CD4-positive, CD25-positive, alpha-beta regulatory T cell (primary cell): ENCODE results near the gene MUC6. TPM values are rescaled to one million over a fixed set of nuclear protein-coding genes. Genes with fewer than 3 reads are reported as not detected.

Experiments
- ATAC-seq, 2 donors: fragments of 150-1000 bp; cut with Tn5 transposase; one replicate each; pipeline ENCODE4 v1.10.0; 2021; ENCODE audit warnings: low read depth in 2 of 2, moderate number of reproducible peaks in 2 of 2, moderate library complexity in 1 of 2
- DNase-seq, 3 donors: peaks; one replicate each; pipeline versions ENCODE4 v3.0.0 to v3.0.0-alpha.2; 2012 to 2022; ENCODE audit warnings: mixed read lengths in 1 of 3
- H3K27ac ChIP-seq: one replicate; pipeline ENCODE4 v1.7.0; 2013; ENCODE audit warnings: mild to moderate bottlenecking, low read length; ENCODE audit not compliant: insufficient read depth, poor library complexity, severe bottlenecking
- H3K27me3 ChIP-seq: one replicate; pipeline ENCODE4 v1.7.0; 2013; ENCODE audit warnings: low read length; ENCODE audit not compliant: control insufficient read depth, insufficient read depth
- H3K36me3 ChIP-seq: one replicate; pipeline ENCODE4 v1.7.0; 2013; ENCODE audit warnings: mild to moderate bottlenecking, low read length, moderate library complexity; ENCODE audit not compliant: control insufficient read depth, insufficient read depth
- H3K4me1 ChIP-seq: 2 replicates; pipeline ENCODE4 v1.7.0; 2013; ENCODE audit warnings: mild to moderate bottlenecking, low read length; ENCODE audit not compliant: insufficient read depth, control insufficient read depth, poor library complexity, severe bottlenecking
- H3K4me3 ChIP-seq: one replicate; pipeline ENCODE4 v1.7.0; 2013; ENCODE audit warnings: low read depth, mild to moderate bottlenecking, low read length, moderate library complexity
- H3K9me3 ChIP-seq, 2 experiments: 1 replicate in 1 of 2; 2 replicates in 1 of 2; pipeline ENCODE4 v1.7.0; 2013; ENCODE audit warnings: low read length in 2 of 2, mild to moderate bottlenecking in 1 of 2, moderate library complexity in 1 of 2; ENCODE audit not compliant: control insufficient read depth in 2 of 2
- H3K27ac Mint-ChIP-seq, 3 donors: one replicate each; pipeline ENCODE4 v1.8.0; 2020 to 2022; ENCODE audit warnings: mild to moderate bottlenecking in 3 of 3, mixed read lengths in 3 of 3, moderate library complexity in 2 of 3
- H3K27me3 Mint-ChIP-seq: one replicate; pipeline ENCODE4 v1.8.0; 2022; ENCODE audit warnings: mild to moderate bottlenecking, mixed read lengths
- H3K36me3 Mint-ChIP-seq: one replicate; pipeline ENCODE4 v1.8.0; 2020; ENCODE audit warnings: mixed read lengths
- H3K4me1 Mint-ChIP-seq, 4 donors: one replicate each; pipeline ENCODE4 v1.8.0; 2020 to 2022; ENCODE audit warnings: mixed read lengths in 4 of 4, mild to moderate bottlenecking in 1 of 4
- H3K4me3 Mint-ChIP-seq, 4 donors: one replicate each; pipeline ENCODE4 v1.8.0; 2020 to 2022; ENCODE audit warnings: mild to moderate bottlenecking in 4 of 4, mixed read lengths in 4 of 4, moderate library complexity in 3 of 4
- H3K9me3 Mint-ChIP-seq, 7 donors: one replicate each; pipeline ENCODE4 v1.8.0; 2020 to 2022; ENCODE audit warnings: mixed read lengths in 7 of 7, mild to moderate bottlenecking in 3 of 7, moderate library complexity in 2 of 7
- polyA plus RNA-seq, 4 donors: library from polyadenylated mRNA; unstranded; fragments of 300-500 nt; fragmentation: Illumina TruSeq; gene quantifications; one replicate each; pipeline ENCODE4 v1.2.3, GENCODE V29; 2021
- total RNA-seq: library from RNA; stranded (reverse); gene quantifications from one replicate; pipeline ENCODE4 v1.2.3, GENCODE V29; 2022

The MUC6 gene
- total and polyA plus RNA-seq, 5 donors from 2014 or later, result 0.23 TPM; not detected in 4

DNA sequence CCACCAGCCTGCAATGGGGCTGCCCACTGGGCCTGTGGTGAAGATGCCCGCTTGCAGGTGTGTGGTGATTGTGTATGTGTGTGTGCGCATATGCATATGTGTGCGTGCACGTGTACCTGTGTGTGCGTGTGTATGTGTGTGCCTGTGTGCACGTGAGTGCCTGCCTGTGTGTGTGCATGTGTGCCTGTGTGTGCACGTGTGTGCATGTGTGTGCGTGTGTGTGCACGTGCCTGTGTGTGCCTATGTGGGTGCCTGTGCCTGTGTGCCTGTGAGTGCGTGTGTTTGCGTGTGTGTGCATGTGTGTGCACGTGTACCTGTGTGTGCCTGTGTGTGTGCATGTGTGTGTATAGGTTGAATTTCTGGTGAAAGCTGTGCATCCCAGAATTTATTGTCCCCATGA, 2.4 kb upstream of the MUC6 start:
- ATAC-seq (no peak), DNase-seq (no peak)
- no peaks in the 10 kb centered on the region for H3K4me1 Mint-ChIP-seq
- no peak overlapping the region for H3K4me3 Mint-ChIP-seq
- no peaks in the 10 kb centered on the region for H3K36me3 Mint-ChIP-seq
- Histone ChIP-seq H3K4me1 (no peaks in the 10 kb centered on the region), H3K27ac (no peak overlapping the region), H3K4me3 (no peak overlapping the region), H3K27me3 (no peaks in the 10 kb centered on the region), H3K36me3 (no peaks in the 10 kb centered on the region), H3K9me3 (no peaks in the 10 kb centered on the region)
- peak overlapping the region in 1 of 3 donors; percentile 77 for H3K27ac Mint-ChIP-seq
- H3K27me3 Mint-ChIP-seq, result no peaks in the 10 kb centered on the region
- no peaks in the 10 kb centered on the region for H3K9me3 Mint-ChIP-seq

DNA sequence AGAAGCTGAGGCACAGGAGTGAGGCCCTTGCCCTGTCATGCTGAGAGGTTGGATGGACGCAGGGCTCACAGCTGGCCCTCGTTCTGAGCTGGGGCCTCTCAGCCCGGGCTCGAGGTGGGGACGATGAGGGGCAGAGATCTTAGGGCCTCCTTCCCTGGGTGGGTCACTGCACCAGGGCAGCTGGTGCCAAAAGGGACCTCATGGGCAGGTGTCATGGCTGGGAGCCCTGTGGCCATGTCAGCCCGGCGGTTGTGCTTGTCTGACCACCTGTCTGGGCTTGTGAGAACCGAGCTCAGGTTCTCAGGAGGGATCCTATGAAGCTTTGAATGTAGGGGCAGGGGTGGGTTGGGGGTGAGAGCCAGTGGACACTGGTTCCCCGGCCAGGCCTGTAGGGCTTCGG, 1.8 kb upstream of the MUC6 start:
- Mint-ChIP-seq H3K4me3 (no peak overlapping the region), H3K27me3 (no peaks in the 10 kb centered on the region), H3K4me1 (no peaks in the 10 kb centered on the region), H3K27ac (no peak overlapping the region), H3K36me3 (no peaks in the 10 kb centered on the region), H3K9me3 (no peaks in the 10 kb centered on the region)
- no peak overlapping the region for H3K4me3 ChIP-seq
- DNase-seq, result no peak
- H3K27ac ChIP-seq, result no peak overlapping the region
- no peaks in the 10 kb centered on the region for H3K27me3 ChIP-seq
- H3K4me1 ChIP-seq, result no peaks in the 10 kb centered on the region
- H3K36me3 ChIP-seq, result no peaks in the 10 kb centered on the region
- no peaks in the 10 kb centered on the region for H3K9me3 ChIP-seq
- ATAC-seq, result no peak

DNA sequence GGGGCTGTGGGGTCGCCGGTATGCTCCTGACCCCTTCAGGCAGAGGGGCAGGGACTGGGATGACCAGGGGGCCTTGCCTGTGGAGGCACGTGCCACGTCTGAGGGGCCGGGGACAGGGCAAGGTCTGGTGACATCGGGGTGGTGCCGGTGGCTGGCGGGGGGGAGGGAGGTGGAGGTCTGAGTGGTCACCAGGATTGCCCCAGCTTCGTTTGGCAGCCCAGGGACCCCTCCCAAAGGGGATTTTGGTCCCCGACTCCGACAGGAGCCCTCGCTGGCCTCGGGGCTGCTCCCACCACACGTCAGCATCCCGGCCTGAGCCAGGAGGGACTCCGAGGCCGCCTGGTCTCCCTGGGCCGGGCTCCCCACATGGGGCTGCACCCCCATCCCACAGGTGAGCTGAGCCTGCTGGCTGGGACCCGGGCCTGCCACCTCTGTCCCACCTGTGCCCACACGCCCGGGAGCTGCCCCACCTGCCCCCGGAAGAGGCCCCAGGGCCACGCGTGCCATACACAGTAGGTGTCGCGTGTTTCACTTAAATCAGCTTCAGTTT, 1.1 kb upstream of the MUC6 start:
- Mint-ChIP-seq H3K27me3 (no peaks in the 10 kb centered on the region), H3K4me3 (no peak overlapping the region), H3K9me3 (peaks cover 0 to under 1% (median 0%) of the 10 kb centered on the region in 7 donors), H3K36me3 (no peaks in the 10 kb centered on the region), H3K4me1 (no peaks in the 10 kb centered on the region), H3K27ac (no peak overlapping the region)
- H3K9me3 ChIP-seq, result no peaks in the 10 kb centered on the region
- H3K27me3 ChIP-seq, result no peaks in the 10 kb centered on the region
- no peaks in the 10 kb centered on the region for H3K4me1 ChIP-seq
- DNase-seq, result no peak
- ATAC-seq, result no peak
- H3K36me3 ChIP-seq, result no peaks in the 10 kb centered on the region
- no peak overlapping the region for H3K27ac ChIP-seq
- no peak overlapping the region for H3K4me3 ChIP-seq

DNA sequence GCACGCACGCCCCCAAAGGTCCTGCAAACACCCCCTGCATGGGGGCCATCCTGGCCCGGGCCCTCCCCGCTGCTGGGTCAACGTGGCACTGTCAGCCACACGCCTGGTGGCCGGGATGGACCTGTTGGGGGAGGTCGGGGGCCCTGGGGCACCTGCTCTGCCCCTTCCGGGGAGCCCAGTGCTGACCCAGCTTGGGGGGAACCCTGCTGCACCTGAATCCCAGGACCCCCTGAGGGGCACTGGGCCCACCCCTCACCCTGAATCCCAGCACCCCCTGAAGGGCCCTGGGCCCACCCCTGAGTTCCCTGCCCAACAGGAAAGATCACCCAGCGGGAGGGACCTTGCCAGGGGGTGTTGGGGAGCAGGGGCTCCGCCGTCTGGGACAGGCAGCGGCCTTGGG, 413 bp upstream of the MUC6 start:
- Histone ChIP-seq H3K36me3 (no peaks in the 10 kb centered on the region), H3K4me3 (no peak overlapping the region), H3K9me3 (no peaks in the 10 kb centered on the region), H3K4me1 (no peaks in the 10 kb centered on the region), H3K27ac (no peak overlapping the region), H3K27me3 (no peaks in the 10 kb centered on the region)
- H3K27me3 Mint-ChIP-seq, result no peaks in the 10 kb centered on the region
- ATAC-seq, result no peak
- peaks cover 0 to 6% (median 0%) of the 10 kb centered on the region in 7 donors for H3K9me3 Mint-ChIP-seq
- H3K27ac Mint-ChIP-seq, result no peak overlapping the region
- H3K4me3 Mint-ChIP-seq, result no peak overlapping the region
- H3K4me1 Mint-ChIP-seq, result peaks cover 0 to 5% (median 0%) of the 10 kb centered on the region in 4 donors
- DNase-seq, result no peak
- no peaks in the 10 kb centered on the region for H3K36me3 Mint-ChIP-seq

DNA sequence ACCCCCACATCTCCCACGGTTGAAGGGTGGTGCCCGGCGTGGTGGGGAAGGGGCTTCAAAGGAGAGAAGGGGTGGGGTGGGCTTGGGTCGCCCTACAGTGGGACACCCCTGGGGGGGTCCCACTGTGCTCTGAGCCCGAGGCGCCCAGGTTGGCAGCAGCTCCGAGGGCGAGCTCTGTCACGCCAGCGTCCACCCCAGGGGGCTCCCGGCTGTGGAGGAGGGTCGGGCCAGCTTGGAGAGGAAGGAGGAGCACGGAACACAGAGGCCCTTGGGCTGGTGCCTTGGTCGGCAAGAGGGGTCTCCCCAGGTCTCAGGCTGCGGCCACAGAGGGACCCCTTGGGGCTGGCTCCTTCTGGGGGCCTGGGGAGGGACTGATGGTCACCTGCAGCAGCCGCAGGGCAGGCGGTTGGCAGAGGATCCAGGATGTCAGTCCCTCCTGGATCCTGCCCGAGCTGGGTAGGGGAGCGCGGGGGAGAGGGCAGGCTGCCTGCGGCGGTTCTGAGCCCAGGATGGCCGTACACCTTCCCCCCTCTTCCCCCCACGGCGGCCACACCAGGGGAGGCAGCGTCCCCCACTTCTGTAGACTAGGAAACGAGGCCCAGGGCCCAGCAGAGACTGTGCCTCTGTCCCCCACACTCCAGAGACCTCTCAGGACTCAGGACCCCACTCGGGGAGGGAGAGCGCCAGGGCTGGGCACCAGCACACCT, 788 bp downstream of the MUC6 start:
- peaks cover 0 to 6% (median 0%) of the 10 kb centered on the region in 7 donors for H3K9me3 Mint-ChIP-seq
- H3K27me3 ChIP-seq, result no peaks in the 10 kb centered on the region

DNA sequence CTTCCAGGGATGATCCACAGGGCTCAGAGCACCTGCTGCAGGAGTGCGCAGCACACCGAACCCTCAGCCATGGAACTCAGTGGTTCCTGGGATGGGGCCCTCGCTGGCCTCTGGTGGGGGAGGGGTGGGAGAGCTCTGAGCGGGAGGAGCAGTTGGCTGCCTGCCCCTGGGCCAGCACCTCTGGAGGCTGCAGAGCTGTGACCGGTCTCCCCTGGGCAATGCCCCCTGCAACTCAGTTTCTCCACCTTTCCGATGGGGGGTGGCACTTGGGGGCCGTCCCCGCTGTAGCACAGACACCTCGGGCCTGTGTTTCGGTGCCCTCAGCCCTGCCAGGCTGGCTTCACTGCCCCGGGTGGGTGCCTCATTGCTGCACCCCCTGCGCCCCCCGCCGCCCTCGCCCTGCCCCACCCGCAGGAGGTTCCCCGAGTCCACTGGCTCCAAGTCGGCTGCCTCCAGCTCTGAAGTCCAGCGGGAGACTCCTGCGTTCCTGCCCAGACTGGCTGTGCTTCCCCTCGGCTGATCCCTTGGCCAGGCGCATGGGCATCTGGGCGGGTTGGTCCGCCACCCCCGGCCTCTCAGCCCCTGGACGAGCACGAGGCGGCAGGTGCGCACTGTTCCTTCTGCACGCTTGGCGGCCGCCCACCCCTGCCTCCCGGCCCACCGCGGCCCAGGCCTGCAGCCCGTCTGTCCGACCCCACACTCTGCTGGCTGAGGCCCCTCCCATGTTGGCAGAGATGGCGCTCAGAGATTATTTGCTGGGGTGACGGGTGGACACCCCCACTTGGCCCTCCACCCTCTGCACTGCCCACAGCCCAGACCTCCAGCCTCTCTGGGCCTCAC, 1.8 kb downstream of the MUC6 start:
- no peak overlapping the region for H3K4me3 Mint-ChIP-seq
- Histone ChIP-seq H3K9me3 (no peaks in the 10 kb centered on the region), H3K36me3 (no peaks in the 10 kb centered on the region), H3K27ac (no peak overlapping the region), H3K4me3 (no peak overlapping the region), H3K4me1 (no peaks in the 10 kb centered on the region), H3K27me3 (no peaks in the 10 kb centered on the region)
- no peak for ATAC-seq
- no peaks in the 10 kb centered on the region for H3K27me3 Mint-ChIP-seq
- no peak overlapping the region for H3K27ac Mint-ChIP-seq
- no peak for DNase-seq
- peaks cover 0 to 6% (median 0%) of the 10 kb centered on the region in 7 donors for H3K9me3 Mint-ChIP-seq
- H3K36me3 Mint-ChIP-seq, result no peaks in the 10 kb centered on the region
- H3K4me1 Mint-ChIP-seq, result peaks cover 0 to 5% (median 0%) of the 10 kb centered on the region in 4 donors

More for the DNA sequence above, 788 bp downstream of the MUC6 start:
- Histone ChIP-seq H3K36me3 (no peaks in the 10 kb centered on the region), H3K27ac (no peak overlapping the region), H3K9me3 (no peaks in the 10 kb centered on the region), H3K4me3 (no peak overlapping the region), H3K4me1 (no peaks in the 10 kb centered on the region)
- Mint-ChIP-seq H3K36me3 (no peaks in the 10 kb centered on the region), H3K4me1 (peaks cover 0 to 5% (median 0%) of the 10 kb centered on the region in 4 donors), H3K4me3 (no peak overlapping the region), H3K27me3 (no peaks in the 10 kb centered on the region), H3K27ac (no peak overlapping the region)
- ATAC-seq, result no peak
- no peak for DNase-seq

DNA sequence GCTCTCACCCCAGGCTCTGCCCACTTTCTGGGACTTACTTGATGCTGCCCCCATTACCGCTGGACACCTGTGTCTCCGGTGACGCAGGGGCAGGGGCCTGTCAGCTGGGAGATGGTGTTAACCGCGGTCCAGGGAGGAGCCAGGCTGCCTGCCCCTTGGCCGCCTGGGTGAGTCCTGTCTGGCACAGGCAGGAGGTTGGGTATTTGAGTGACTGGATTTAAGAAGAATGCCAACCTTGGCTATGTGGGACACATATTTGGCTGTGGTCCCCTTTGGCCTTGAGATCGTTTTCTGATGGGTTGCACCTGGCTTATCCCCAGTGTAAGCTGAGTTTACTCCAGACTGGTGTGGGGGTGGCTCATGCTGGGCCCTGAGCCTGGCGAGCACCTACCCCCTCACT, 2.5 kb downstream of the MUC6 start:
- H3K4me1 Mint-ChIP-seq, result peaks cover 0 to 5% (median 0%) of the 10 kb centered on the region in 4 donors
- Histone ChIP-seq H3K27ac (no peak overlapping the region), H3K27me3 (no peaks in the 10 kb centered on the region), H3K36me3 (no peaks in the 10 kb centered on the region), H3K4me1 (no peaks in the 10 kb centered on the region), H3K9me3 (no peaks in the 10 kb centered on the region), H3K4me3 (no peak overlapping the region)
- no peak for DNase-seq
- H3K27ac Mint-ChIP-seq, result no peak overlapping the region
- no peaks in the 10 kb centered on the region for H3K36me3 Mint-ChIP-seq
- no peak for ATAC-seq
- H3K27me3 Mint-ChIP-seq, result no peaks in the 10 kb centered on the region
- H3K9me3 Mint-ChIP-seq, result peaks cover 0 to 6% (median 0%) of the 10 kb centered on the region in 7 donors
- no peak overlapping the region for H3K4me3 Mint-ChIP-seq
